GM23338 (cell line): Measurements from ENCODE around the gene SNX15. TPM values are rescaled to one million over a fixed set of nuclear protein-coding genes. Genes with fewer than 3 reads are reported as not detected.

Experiments used
- ATAC-seq: fragments of 200-7000 bp; cut with Tn5 transposase; 3 replicates; pipeline ENCODE4 v1.9.1; 2020
- DNase-seq: peaks from one replicate; pipeline ENCODE4 v3.0.0-alpha.2; 2015; ENCODE audit warnings: low spot score
- H2AFZ ChIP-seq: fragments of 200-600 bp; sonication (generic); 2 replicates; pipeline ENCODE4 v1.8.0; 2016; ENCODE audit warnings: antibody characterized with exemption, mild to moderate bottlenecking, moderate library complexity
- H3F3A ChIP-seq: fragments of 200-600 bp; sonication (generic); replicated peaks from 2 replicates; pipeline ENCODE4 v1.8.0; 2017; ENCODE audit warnings: antibody characterized with exemption, mixed run types, low read depth
- H3K27ac ChIP-seq: fragments of 200-600 bp; sonication (generic); 2 replicates; pipeline ENCODE4 v1.6.1; 2016; ENCODE audit warnings: low read depth
- H3K27me3 ChIP-seq: fragments of 200-600 bp; sonication (generic); 2 replicates; pipeline ENCODE4 v1.8.0; 2016; ENCODE audit warnings: mild to moderate bottlenecking, mixed run types, moderate library complexity; ENCODE audit not compliant: insufficient read depth
- H3K36me3 ChIP-seq: fragments of 200-600 bp; sonication (generic); 2 replicates; pipeline ENCODE4 v1.8.0; 2016; ENCODE audit warnings: mild to moderate bottlenecking; ENCODE audit not compliant: insufficient read depth
- H3K4me1 ChIP-seq: fragments of 200-600 bp; sonication (generic); 2 replicates; pipeline ENCODE4 v1.8.0; 2016; ENCODE audit warnings: mild to moderate bottlenecking, moderate library complexity; ENCODE audit not compliant: insufficient read depth
- H3K4me2 ChIP-seq: fragments of 200-600 bp; sonication (generic); 2 replicates; pipeline ENCODE4 v1.7.1; 2017; ENCODE audit warnings: mixed run types
- H3K4me3 ChIP-seq: fragments of 200-600 bp; sonication (generic); 2 replicates; pipeline ENCODE4 v1.6.1; 2016; ENCODE audit warnings: mixed run types
- H3K79me2 ChIP-seq: fragments of 200-600 bp; sonication (generic); replicated peaks from 2 replicates; pipeline ENCODE4 v1.8.0; 2017; ENCODE audit warnings: mild to moderate bottlenecking; ENCODE audit not compliant: insufficient read depth
- H3K9me2 ChIP-seq: fragments of 200-600 bp; sonication (generic); 2 replicates; pipeline ENCODE4 v1.8.0; 2017; ENCODE audit not compliant: insufficient read depth
- H4K20me1 ChIP-seq: fragments of 200-600 bp; sonication (generic); replicated peaks from 2 replicates; pipeline ENCODE4 v1.8.0; 2017; ENCODE audit warnings: mild to moderate bottlenecking; ENCODE audit not compliant: insufficient read depth
- H3K27ac Mint-ChIP-seq: 2 replicates; pipeline ENCODE4 v1.8.0; 2020; ENCODE audit warnings: inconsistent platforms, mild to moderate bottlenecking, moderate library complexity, mixed read lengths
- H3K27me3 Mint-ChIP-seq: 3 replicates; pipeline ENCODE4 v1.8.0; 2022; ENCODE audit warnings: low read depth, mild to moderate bottlenecking, moderate library complexity, mixed read lengths, inconsistent platforms; ENCODE audit not compliant: insufficient read depth, poor library complexity
- H3K36me3 Mint-ChIP-seq: 3 replicates; pipeline ENCODE4 v1.8.0; 2021; ENCODE audit warnings: low read depth, mild to moderate bottlenecking, inconsistent platforms, moderate library complexity, mixed read lengths
- H3K4me1 Mint-ChIP-seq: 3 replicates; pipeline ENCODE4 v1.8.0; 2020; ENCODE audit warnings: mild to moderate bottlenecking, inconsistent platforms, mixed read lengths
- H3K4me3 Mint-ChIP-seq: 3 replicates; pipeline ENCODE4 v1.8.0; 2021; ENCODE audit warnings: moderate library complexity, mild to moderate bottlenecking, inconsistent platforms, mixed read lengths
- H3K9me3 Mint-ChIP-seq: 3 replicates; pipeline ENCODE4 v1.8.0; 2020; ENCODE audit warnings: moderate library complexity, mild to moderate bottlenecking, inconsistent platforms, mixed read lengths
- CREB1 ChIP-seq: fragments of 250-450 bp; sonication (Bioruptor Pico); IDR thresholded peaks from 2 replicates; pipeline ENCODE4 v1.5.0; 2020; ENCODE audit warnings: low read depth, mild to moderate bottlenecking, moderate library complexity
- EZH2 ChIP-seq: fragments of 200-600 bp; sonication (generic); IDR thresholded peaks from one replicate; pipeline ENCODE4 v1.8.0; 2017; ENCODE audit warnings: antibody characterized with exemption, mild to moderate bottlenecking, low read depth; ENCODE audit not compliant: unreplicated experiment
- EZH2phosphoT487 ChIP-seq: fragments of 200-600 bp; sonication (generic); IDR thresholded peaks from one replicate; pipeline ENCODE4 v1.8.1; 2018; ENCODE audit warnings: antibody characterized with exemption; ENCODE audit not compliant: unreplicated experiment
- JUNB ChIP-seq: IDR thresholded peaks from one replicate; pipeline ENCODE4 v1.6.1; 2016; ENCODE audit warnings: antibody characterized with exemption; ENCODE audit not compliant: unreplicated experiment
- NANOG ChIP-seq: IDR thresholded peaks from 2 replicates; pipeline ENCODE4 v1.6.1; 2016; ENCODE audit warnings: antibody characterized with exemption, borderline replicate concordance
- POLR2AphosphoS5 ChIP-seq: IDR thresholded peaks from 2 replicates; pipeline ENCODE4 v1.6.1; 2016; ENCODE audit warnings: antibody characterized with exemption, low read depth
- ZNF114 ChIP-seq: fragments of 250-450 bp; sonication (Bioruptor Pico); IDR thresholded peaks from 2 replicates; pipeline ENCODE4 v1.5.0; 2020; ENCODE audit warnings: mild to moderate bottlenecking, moderate library complexity
- ZNF331 ChIP-seq: fragments of 250-450 bp; sonication (Bioruptor Pico); IDR thresholded peaks from 2 replicates; pipeline ENCODE4 v1.5.0; 2020; ENCODE audit warnings: low read depth, mild to moderate bottlenecking, moderate library complexity
- ZNF462 ChIP-seq: fragments of 250-450 bp; sonication (Bioruptor Pico); IDR thresholded peaks from 2 replicates; pipeline ENCODE4 v1.5.0; 2020; ENCODE audit warnings: mild to moderate bottlenecking, moderate library complexity
- polyA plus RNA-seq: library from polyadenylated mRNA; unstranded; fragments of >200 nt; fragmentation: Nextera tagmentation; extraction: Ambion mirVana; gene quantifications from 2 replicates; pipeline ENCODE4 v1.2.1, GENCODE V29; 2016
- total RNA-seq: library from RNA; depleted of rRNA; stranded (reverse); fragments of >200 nt; shearing (Covaris generic); gene quantifications from 2 replicates; pipeline ENCODE4 v1.2.3, GENCODE V29; 2014
- TF ChIP-seq, protein P1 (sequence below): IDR thresholded peaks from one replicate; pipeline ENCODE4 v1.6.1; 2018; ENCODE audit warnings: antibody characterized with exemption; ENCODE audit not compliant: unreplicated experiment

SNX15 gene
- total and polyA plus RNA-seq, 2 experiments from 2014 or later: 13.0 to 21.4 TPM

- peaks cover 17% of the 10 kb centered on the region for H3K36me3 Mint-ChIP-seq
- no peaks in the 10 kb centered on the region for H3K9me3 Mint-ChIP-seq
- Histone ChIP-seq H4K20me1 (peaks cover under 1% of the 10 kb centered on the region), H3K4me3 (no peak overlapping the region), H3K27ac (no peak overlapping the region), H3K79me2 (peaks cover 2% of the 10 kb centered on the region; the same call in 1 of the 2 replicates), H2AFZ (no peak overlapping the region), H3K36me3 (no peaks in the 10 kb centered on the region), H3K9me2 (no peaks in the 10 kb centered on the region), H3K27me3 (no peaks in the 10 kb centered on the region), H3K4me1 (peaks cover 5% of the 10 kb centered on the region), H3K4me2 (no peak overlapping the region), H3F3A (no peaks in the 10 kb centered on the region)
- ATAC-seq (no peak), DNase-seq (no peak)
- no peak overlapping the region for H3K27ac Mint-ChIP-seq
- peaks cover 15% of the 10 kb centered on the region for H3K4me1 Mint-ChIP-seq
- peaks cover 15% of the 10 kb centered on the region for H3K27me3 Mint-ChIP-seq
- no peak overlapping the region for H3K4me3 Mint-ChIP-seq
- TF ChIP-seq ZNF114 (CRISPR knock-in tag) (no peak), NANOG (no peak), POLR2AphosphoS5 (no peak), JUNB (no peak)
Observed at GRCh38 chr11:65071907-65072630, 44.8 kb downstream of the SNX15 start.

DNA sequence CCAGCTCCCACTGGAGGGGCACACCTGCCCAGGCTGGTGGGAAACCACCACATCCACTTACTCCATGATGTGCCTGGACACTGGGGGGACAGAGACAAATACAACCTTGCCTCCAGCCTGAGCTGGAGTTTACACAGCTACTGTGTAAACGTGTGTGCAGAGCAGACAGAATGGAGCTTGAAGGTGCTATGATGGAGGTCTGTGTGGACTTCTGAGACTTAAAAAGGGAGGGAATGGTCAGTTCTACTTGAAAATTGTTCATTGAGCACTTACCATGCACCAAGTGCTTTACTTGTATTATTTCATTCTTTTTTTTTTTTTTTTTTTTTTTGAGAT is 45.4 kb downstream of the SNX15 start:
- Histone ChIP-seq H3K36me3 (peaks cover 3% of the 10 kb centered on the region; the same call in 1 of the 2 replicates), H3K4me3 (no peak overlapping the region), H4K20me1 (peaks cover 6% of the 10 kb centered on the region), H3F3A (no peaks in the 10 kb centered on the region), H3K4me2 (no peak overlapping the region), H3K4me1 (no peaks in the 10 kb centered on the region), H3K27ac (no peak overlapping the region), H3K9me2 (no peaks in the 10 kb centered on the region), H2AFZ (no peak overlapping the region), H3K27me3 (no peaks in the 10 kb centered on the region), H3K79me2 (peaks cover 7% of the 10 kb centered on the region)
- H3K4me3 Mint-ChIP-seq: no peak overlapping the region
- DNase-seq (no peak), ATAC-seq (no peak)
- H3K36me3 Mint-ChIP-seq: peaks cover 22% of the 10 kb centered on the region
- no peak overlapping the region for H3K27ac Mint-ChIP-seq
- peaks cover 15% of the 10 kb centered on the region for H3K27me3 Mint-ChIP-seq
- no peaks in the 10 kb centered on the region for H3K9me3 Mint-ChIP-seq
- peaks cover 10% of the 10 kb centered on the region; the same call in 2 of the 3 replicates for H3K4me1 Mint-ChIP-seq
- no peak for TF ChIP-seq CREB1 (CRISPR knock-in tag)
- TF ChIP-seq ZNF114 (CRISPR knock-in tag): no peak
- no peak for TF ChIP-seq EZH2phosphoT487
- TF ChIP-seq, protein P1, sequence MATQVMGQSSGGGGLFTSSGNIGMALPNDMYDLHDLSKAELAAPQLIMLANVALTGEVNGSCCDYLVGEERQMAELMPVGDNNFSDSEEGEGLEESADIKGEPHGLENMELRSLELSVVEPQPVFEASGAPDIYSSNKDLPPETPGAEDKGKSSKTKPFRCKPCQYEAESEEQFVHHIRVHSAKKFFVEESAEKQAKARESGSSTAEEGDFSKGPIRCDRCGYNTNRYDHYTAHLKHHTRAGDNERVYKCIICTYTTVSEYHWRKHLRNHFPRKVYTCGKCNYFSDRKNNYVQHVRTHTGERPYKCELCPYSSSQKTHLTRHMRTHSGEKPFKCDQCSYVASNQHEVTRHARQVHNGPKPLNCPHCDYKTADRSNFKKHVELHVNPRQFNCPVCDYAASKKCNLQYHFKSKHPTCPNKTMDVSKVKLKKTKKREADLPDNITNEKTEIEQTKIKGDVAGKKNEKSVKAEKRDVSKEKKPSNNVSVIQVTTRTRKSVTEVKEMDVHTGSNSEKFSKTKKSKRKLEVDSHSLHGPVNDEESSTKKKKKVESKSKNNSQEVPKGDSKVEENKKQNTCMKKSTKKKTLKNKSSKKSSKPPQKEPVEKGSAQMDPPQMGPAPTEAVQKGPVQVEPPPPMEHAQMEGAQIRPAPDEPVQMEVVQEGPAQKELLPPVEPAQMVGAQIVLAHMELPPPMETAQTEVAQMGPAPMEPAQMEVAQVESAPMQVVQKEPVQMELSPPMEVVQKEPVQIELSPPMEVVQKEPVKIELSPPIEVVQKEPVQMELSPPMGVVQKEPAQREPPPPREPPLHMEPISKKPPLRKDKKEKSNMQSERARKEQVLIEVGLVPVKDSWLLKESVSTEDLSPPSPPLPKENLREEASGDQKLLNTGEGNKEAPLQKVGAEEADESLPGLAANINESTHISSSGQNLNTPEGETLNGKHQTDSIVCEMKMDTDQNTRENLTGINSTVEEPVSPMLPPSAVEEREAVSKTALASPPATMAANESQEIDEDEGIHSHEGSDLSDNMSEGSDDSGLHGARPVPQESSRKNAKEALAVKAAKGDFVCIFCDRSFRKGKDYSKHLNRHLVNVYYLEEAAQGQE: no peak
- TF ChIP-seq ZNF331 (CRISPR knock-in tag): no peak
- TF ChIP-seq EZH2: no peak
- no peak for TF ChIP-seq POLR2AphosphoS5
- TF ChIP-seq NANOG: no peak
- TF ChIP-seq ZNF462: no peak
- TF ChIP-seq JUNB: no peak
